HepG2 (cell line): ENCODE results near the gene CLCA2. TPM values are rescaled to one million over a fixed set of nuclear protein-coding genes. Genes with fewer than 3 reads are reported as not detected.

Experiments
- ATAC-seq: fragments of 200-7000 bp; cut with Tn5 transposase; 3 replicates; pipeline ENCODE4 v1.9.1; 2020; ENCODE audit warnings: mild to moderate bottlenecking, moderate library complexity
- BruUV-seq: library from RNA; stranded (reverse); fragments of 400-500 nt; replicated peaks from 2 replicates; lab custom pipeline; 2021; lab: Mats Ljungman, UMichigan
- CTCF ChIA-PET: fragments of 300-600 bp; formaldehyde crosslinking; extraction: SDS; loops from one replicate; lab custom pipeline; 2021; ENCODE audit warnings: low total read pairs, inconsistent platforms, low intra/inter-chr PET ratio; lab: Yijun Ruan, JAX
- POLR2A ChIA-PET: fragments of 350-600 bp; sonication (Branson Sonifier 250); formaldehyde crosslinking; loops from one replicate; lab custom pipeline; 2020; ENCODE audit warnings: antibody characterized with exemption, inconsistent platforms; lab: Yijun Ruan, JAX
- DNase-seq: peaks from one replicate; pipeline ENCODE4 v3.0.0-alpha.2; 2015; ENCODE audit warnings: low spot score
- FAIRE-seq: peaks from 3 replicates; lab custom pipeline; 2011; peaks lifted over from hg19 to GRCh38; lab: Jason Lieb, UNC
- H2AFZ ChIP-seq: one replicate; pipeline ENCODE4 v1.6.1; 2011; ENCODE audit warnings: low read length, inconsistent platforms
- H3K27ac ChIP-seq: fragments of 300-600 bp; 3 replicates; pipeline ENCODE4 v1.8.0; 2011; ENCODE audit warnings: mixed run types, mild to moderate bottlenecking, mixed read lengths, low read length, inconsistent platforms; ENCODE audit not compliant: insufficient read depth; ENCODE audit errors: extremely low read length
- H3K27me3 ChIP-seq, 2 experiments: fragments of 200-600 bp in 1 of 2; 2 replicates in 1 of 2; 3 replicates in 1 of 2; pipeline versions ENCODE4 v1.6.0 to v1.8.0; 2011; ENCODE audit warnings: low read length in 2 of 2, mild to moderate bottlenecking in 2 of 2, moderate library complexity in 2 of 2, inconsistent platforms in 1 of 2; ENCODE audit not compliant: insufficient read depth in 2 of 2, control insufficient read depth in 1 of 2
- H3K36me3 ChIP-seq, 2 experiments: fragments of 200-600 bp in 1 of 2; replicated peaks in 1 of 2; 2 replicates in 1 of 2; 3 replicates in 1 of 2; pipeline versions ENCODE4 v1.5.1 to v1.8.0; 2011; ENCODE audit warnings: low read length in 2 of 2, inconsistent platforms in 1 of 2; ENCODE audit not compliant: insufficient read depth in 2 of 2, control insufficient read depth in 1 of 2
- H3K4me1 ChIP-seq: 2 replicates; pipeline ENCODE4 v1.5.1; 2012; ENCODE audit warnings: low read length, inconsistent platforms; ENCODE audit not compliant: insufficient read depth
- H3K4me2 ChIP-seq: 2 replicates; pipeline ENCODE4 v1.6.0; 2011; ENCODE audit warnings: low read depth, low read length, inconsistent platforms
- H3K4me3 ChIP-seq, 3 experiments: fragments of 200-600 bp in 1 of 3; sonication (generic), shearing (Covaris generic) in 1 of 3; replicated peaks in 1 of 3; 2 replicates each; pipeline ENCODE4 v1.5.1; 2011 to 2016; ENCODE audit warnings: low read length in 3 of 3, inconsistent platforms in 2 of 3, low read depth in 2 of 3, mild to moderate bottlenecking in 2 of 3, control low read depth in 1 of 3, mixed read lengths in 1 of 3; ENCODE audit not compliant: insufficient read depth in 1 of 3
- H3K79me2 ChIP-seq: one replicate; pipeline ENCODE4 v1.6.1; 2011; ENCODE audit warnings: low read length, inconsistent platforms; ENCODE audit not compliant: insufficient read depth
- H3K9ac ChIP-seq: 2 replicates; pipeline ENCODE4 v1.6.0; 2011; ENCODE audit warnings: mild to moderate bottlenecking, low read depth, low read length, inconsistent platforms; ENCODE audit not compliant: insufficient read depth
- H3K9me3 ChIP-seq: 2 replicates; pipeline ENCODE4 v1.5.1; 2012; ENCODE audit warnings: mild to moderate bottlenecking, low read length
- H4K20me1 ChIP-seq: 2 replicates; pipeline ENCODE4 v1.6.0; 2011; ENCODE audit warnings: inconsistent platforms, mild to moderate bottlenecking, low read length, moderate library complexity; ENCODE audit not compliant: insufficient read depth
- DMAP1 ChIP-seq: IDR thresholded peaks from 2 replicates; pipeline ENCODE4 v1.6.1; 2016
- ETV5 ChIP-seq: IDR thresholded peaks from 2 replicates; pipeline ENCODE4 v1.6.1; 2018; ENCODE audit warnings: missing biosample characterization, missing genetic modification reagents, inconsistent platforms, borderline replicate concordance
- LBX2 ChIP-seq: sonication (generic); formaldehyde crosslinking; IDR thresholded peaks from 2 replicates; pipeline ENCODE4 v1.5.0; 2020; ENCODE audit warnings: missing genetic modification reagents, mild to moderate bottlenecking, borderline replicate concordance
- LCORL ChIP-seq, 2 experiments: fragments of 450-650 bp in 1 of 2; sonication (generic) in 1 of 2; formaldehyde crosslinking in 1 of 2; IDR thresholded peaks; 2 replicates each; pipeline versions ENCODE4 v1.5.0 to v1.6.1; 2017 to 2020; ENCODE audit warnings: antibody characterized with exemption in 1 of 2, missing genetic modification reagents in 1 of 2
- NFATC3 ChIP-seq: sonication (generic); formaldehyde crosslinking; IDR thresholded peaks from 2 replicates; pipeline ENCODE4 v1.5.1; 2020; ENCODE audit warnings: mild to moderate bottlenecking, missing genetic modification reagents
- RFXANK ChIP-seq: IDR thresholded peaks from 2 replicates; pipeline ENCODE4 v1.6.1; 2016
- SOX6 ChIP-seq, 2 experiments: fragments of 450-650 bp in 1 of 2; sonication (generic) in 1 of 2; formaldehyde crosslinking in 1 of 2; IDR thresholded peaks; 2 replicates each; pipeline versions ENCODE4 v1.4.0 to v1.6.1; 2017 to 2020; ENCODE audit warnings: antibody characterized with exemption in 1 of 2, mild to moderate bottlenecking in 1 of 2, missing genetic modification reagents in 1 of 2
- ZBTB1 ChIP-seq: sonication (generic); formaldehyde crosslinking; IDR thresholded peaks from 2 replicates; pipeline ENCODE4 v1.4.0; 2020; ENCODE audit warnings: missing genetic modification reagents, borderline replicate concordance
- ZNF589 ChIP-seq: sonication (generic); formaldehyde crosslinking; conservative IDR thresholded peaks from 2 replicates; pipeline ENCODE4 v1.8.0; 2022; ENCODE audit warnings: mild to moderate bottlenecking, moderate library complexity, missing genetic modification reagents
- WGBS: methylation state at CpG from one replicate; pipeline ENCODE4 v1.1.6; 2017; ENCODE audit warnings: low lambda C conversion rate; 5-methylcytosine and 5-hydroxymethylcytosine counted together
- in situ Hi-C: cut with HindIII; loops from 2 replicates; pipeline ENCODE4 v1.10.0; 2017; ENCODE audit warnings: low pct_unique_long_range_greater_than_20kb; ENCODE audit not compliant: extremely low pct_ligation_motif_present
- intact Hi-C: fragments of 100-400 bp; cut with micrococcal nuclease; formaldehyde crosslinking; loops from one replicate; pipeline ENCODE4 v1.10.0; 2022; ENCODE audit not compliant: unreplicated experiment
- polyA plus RNA-seq, 8 experiments: library from polyadenylated mRNA; depleted of rRNA in 3 of 8; stranded (reverse) in 7 of 8; unstranded in 1 of 8; fragments of >200 nt; fragmentation: Illumina TruSeq in 4 of 8; extraction: Trizol in 4 of 8; gene quantifications; 2 replicates each; pipeline versions ENCODE4 v1.2.1 to v1.2.3, GENCODE V29; 2011 to 2016; ENCODE audit warnings: low read depth in 4 of 8, missing spikeins in 1 of 8, mixed read lengths in 1 of 8; ENCODE audit not compliant: insufficient read depth in 1 of 8
- total RNA-seq, 5 experiments: library from RNA; depleted of rRNA; stranded (reverse); fragments of >200 nt; fragmentation: Illumina TruSeq; extraction: Trizol; gene quantifications; 2 replicates each; pipeline ENCODE4 v1.2.3, GENCODE V29; 2016; ENCODE audit warnings: low read depth in 1 of 5

The CLCA2 gene
- total and polyA plus RNA-seq, 2 of the 13 experiments (the other 11 are each of a cell fraction or from before 2014, with no cell fraction given), result not detected

DNA sequence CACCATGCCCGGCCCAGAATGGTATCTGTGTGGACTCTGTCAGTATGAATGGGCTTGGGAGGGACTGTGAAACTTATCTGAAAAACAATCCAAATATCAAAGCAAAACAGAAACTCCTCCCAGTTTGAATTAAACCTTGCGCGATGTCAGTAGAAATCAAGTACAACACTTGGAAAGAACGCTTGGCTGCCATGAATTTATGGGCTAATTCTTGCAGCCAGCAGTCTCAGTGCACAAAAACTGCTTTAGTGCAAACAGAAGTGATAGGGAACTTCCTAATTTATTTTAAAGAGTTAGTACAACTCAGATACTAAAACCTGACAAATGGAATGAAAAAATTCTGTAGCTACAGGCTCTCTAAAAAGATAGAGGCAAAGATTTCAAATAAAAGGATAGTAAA lies 53.3 kb downstream of the CLCA2 start (continued):
- no peak for TF ChIP-seq NFATC3

GRCh38 chr1:86477682-86478081 lies 53.7 kb downstream of the CLCA2 start:
- TF ChIP-seq RFXANK (CRISPR knock-in tag) (no peak), ZNF589 (CRISPR knock-in tag) (no peak), DMAP1 (CRISPR knock-in tag) (no peak), LBX2 (CRISPR knock-in tag) (no peak), ZBTB1 (CRISPR knock-in tag) (no peak), ETV5 (CRISPR knock-in tag) (no peak), SOX6 (IDR thresholded peaks at IDR 0.05) (no peak), SOX6 (CRISPR knock-in tag; IDR thresholded peaks at IDR 0.05) (no peak), LCORL (IDR thresholded peaks at IDR 0.05) (no peak), LCORL (CRISPR knock-in tag; IDR thresholded peaks at IDR 0.05) (no peak)
- no peaks in the 10 kb centered on the region for H3K36me3 ChIP-seq
- H3K9ac ChIP-seq, result no peak overlapping the region
- H2AFZ ChIP-seq, result no peak overlapping the region
- no peak overlapping the region for H3K4me2 ChIP-seq
- no peaks in the 10 kb centered on the region for H3K4me1 ChIP-seq
- intact Hi-C loops, result no loop called here
- WGBS, result 39% methylated on average over 4 of the region's 4 CpGs
- no peaks in the 10 kb centered on the region for H4K20me1 ChIP-seq
- ChIA-PET CTCF (no interaction called here), POLR2A (no interaction called here)
- BruUV-seq, result no TSS peak
- H3K27me3 ChIP-seq, result no peaks in the 10 kb centered on the region; a peak in 1 of 5 replicates
- no peaks in the 10 kb centered on the region for H3K79me2 ChIP-seq
- H3K4me3 ChIP-seq, result no peak overlapping the region
- FAIRE-seq (no peak), ATAC-seq (no peak), DNase-seq (no peak)
- in situ Hi-C loops, result no loop called here
- no peak overlapping the region for H3K27ac ChIP-seq
- H3K9me3 ChIP-seq, result no peaks in the 10 kb centered on the region
